ENCODE data around the gene SSR4.

The SSR4 gene

GRCh38 chrX:153845842-153846241 is 51.4 kb downstream of the SSR4 start:
- DNase-seq (ENCODE audit: low read depth) = peak; percentile 34
- no peak for TF ChIP-seq CTCF (IDR thresholded peaks at IDR 0.05; ENCODE audit: insufficient read depth, low read depth, low read length, missing control alignments)
- no peak overlapping the region for H3K4me3 ChIP-seq (ENCODE audit: low read length)
